ENCODE measurements around the gene HMCES. TPM values are rescaled to one million over a fixed set of nuclear protein-coding genes. Genes with fewer than 3 reads are reported as not detected.
A peak's percentile ranks its signal among the peaks of the same experiment; 100 is the strongest.

HMCES gene
- total and polyA plus RNA-seq, 2 of the 13 experiments (the other 11 are each of a cell fraction or from before 2014, with no cell fraction given): 16.1 to 37.5 TPM

DNA sequence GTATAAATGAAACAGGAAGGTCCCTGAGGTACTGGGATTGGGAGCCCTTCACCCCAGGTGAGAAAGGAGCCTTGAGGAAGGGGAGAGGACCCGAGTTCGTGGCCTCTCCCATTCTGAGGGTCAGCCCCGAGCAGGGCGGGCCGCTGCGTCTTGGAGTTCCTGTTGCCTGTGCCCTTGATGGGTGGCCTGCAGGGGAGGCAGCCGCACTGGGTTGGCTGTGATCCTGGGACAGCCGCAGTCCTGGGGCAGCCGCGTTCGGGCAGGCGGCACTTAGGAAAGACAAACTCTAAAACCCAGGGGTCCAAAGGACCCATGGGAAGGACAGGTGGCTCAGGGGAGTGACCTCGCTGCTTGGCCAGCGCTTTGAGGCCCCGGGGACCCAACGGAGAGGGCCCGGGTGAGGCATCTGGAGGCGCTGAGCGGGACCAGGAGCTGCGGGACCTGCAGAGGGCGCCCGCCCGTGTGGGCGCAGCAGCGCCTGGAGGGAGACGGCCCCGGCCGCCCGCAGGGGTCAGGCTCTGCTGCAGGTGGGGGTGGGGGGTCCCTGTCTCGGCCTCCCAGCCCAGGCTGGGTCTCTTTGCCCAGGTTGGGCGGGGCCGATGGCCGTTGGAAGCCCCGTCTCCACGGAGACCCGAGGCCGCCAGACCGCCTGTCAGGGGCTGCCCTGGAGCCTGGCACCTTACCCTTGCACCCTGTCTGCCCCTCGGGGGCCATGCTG lies 65.1 kb downstream of the HMCES start (continued):
- 0 out of 2 replicates have a peak, but pooled peaks have one; percentile 34 for TF ChIP-seq CBFB (CRISPR knock-in tag; IDR thresholded peaks at IDR 0.05)
- no peak for TF ChIP-seq ZNF138 (CRISPR knock-in tag; IDR thresholded peaks at IDR 0.05; ENCODE audit: low read depth)
- no peak for TF ChIP-seq FOXA1 (IDR thresholded peaks at IDR 0.05)
- no peak for TF ChIP-seq FOXA1 (CRISPR knock-in tag; IDR thresholded peaks at IDR 0.05)
- TF ChIP-seq SMARCE1 (IDR thresholded peaks at IDR 0.05; ENCODE audit: borderline replicate concordance): no peak
- no peak for TF ChIP-seq FOXP1 (IDR thresholded peaks at IDR 0.05)
- TF ChIP-seq FOXP1 (CRISPR knock-in tag; IDR thresholded peaks at IDR 0.05): no peak
- no peak for TF ChIP-seq CHCHD3 (CRISPR knock-in tag; IDR thresholded peaks at IDR 0.05)
- no peak for TF ChIP-seq ISL2 (CRISPR knock-in tag; IDR thresholded peaks at IDR 0.05)
- no peak for TF ChIP-seq RBM39 (IDR thresholded peaks at IDR 0.05; ENCODE audit: low read depth, low read length, poor library complexity, severe bottlenecking)
- peak; percentile 16; the same call in 1 of the 2 replicates for TF ChIP-seq HNF4A (CRISPR knock-in tag; IDR thresholded peaks at IDR 0.05)
- no peak for TF ChIP-seq RERE (CRISPR knock-in tag; IDR thresholded peaks at IDR 0.05; ENCODE audit: low read depth)
- TF ChIP-seq ZNF225 (CRISPR knock-in tag; IDR thresholded peaks at IDR 0.05): no peak
- TF ChIP-seq NFE2L2 (IDR thresholded peaks at IDR 0.05; ENCODE audit: low read length): no peak
- TF ChIP-seq ZNF781 (CRISPR knock-in tag; IDR thresholded peaks at IDR 0.05; ENCODE audit: borderline replicate concordance, not compliant biosample characterization): no peak
- TF ChIP-seq ZNF768 (CRISPR knock-in tag; IDR thresholded peaks at IDR 0.05): no peak
- no peak for TF ChIP-seq GPBP1L1 (CRISPR knock-in tag; IDR thresholded peaks at IDR 0.05)
- no peak; the same call in 1 of the 2 replicates for TF ChIP-seq ZNF703 (CRISPR knock-in tag; IDR thresholded peaks at IDR 0.05; ENCODE audit: borderline replicate concordance)
- TF ChIP-seq KAT7 (CRISPR knock-in tag; IDR thresholded peaks at IDR 0.05; ENCODE audit: borderline replicate concordance): no peak
- no peak for TF ChIP-seq KMT2A (CRISPR knock-in tag; IDR thresholded peaks at IDR 0.05)
- no peak for TF ChIP-seq NCOA2 (CRISPR knock-in tag; IDR thresholded peaks at IDR 0.05)
- TF ChIP-seq, protein P1, sequence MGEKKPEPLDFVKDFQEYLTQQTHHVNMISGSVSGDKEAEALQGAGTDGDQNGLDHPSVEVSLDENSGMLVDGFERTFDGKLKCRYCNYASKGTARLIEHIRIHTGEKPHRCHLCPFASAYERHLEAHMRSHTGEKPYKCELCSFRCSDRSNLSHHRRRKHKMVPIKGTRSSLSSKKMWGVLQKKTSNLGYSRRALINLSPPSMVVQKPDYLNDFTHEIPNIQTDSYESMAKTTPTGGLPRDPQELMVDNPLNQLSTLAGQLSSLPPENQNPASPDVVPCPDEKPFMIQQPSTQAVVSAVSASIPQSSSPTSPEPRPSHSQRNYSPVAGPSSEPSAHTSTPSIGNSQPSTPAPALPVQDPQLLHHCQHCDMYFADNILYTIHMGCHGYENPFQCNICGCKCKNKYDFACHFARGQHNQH (CRISPR knock-in tag; IDR thresholded peaks at IDR 0.05): no peak
- TF ChIP-seq TMF1 (CRISPR knock-in tag; IDR thresholded peaks at IDR 0.05; ENCODE audit: low read depth): no peak
- no peak for TF ChIP-seq HDAC1 (CRISPR knock-in tag; IDR thresholded peaks at IDR 0.05)
- no peak for TF ChIP-seq ZNF678 (CRISPR knock-in tag; IDR thresholded peaks at IDR 0.05)
- no peak for TF ChIP-seq SALL2 (CRISPR knock-in tag; IDR thresholded peaks at IDR 0.05)
